NCI-H2196 treated with DMSO at 0.1 percent for 48 hours (cell line): ENCODE results near the gene SFMBT2.
"Not testable (repeated sequence)": the region's sequence is repeated elsewhere in the genome, so short reads cannot be mapped to it uniquely, and the experiment has no call there.

Experiments
- DNase-seq: peaks from one replicate; lab custom pipeline; 2025; ENCODE audit not compliant: unreplicated experiment; lab: John Stamatoyannopoulos, UW

The SFMBT2 gene

GRCh38 chr10:7403620-7404019 is 7.2 kb downstream of the SFMBT2 start:
- no peak for DNase-seq

GRCh38 chr10:7401782-7402181 is 9.1 kb downstream of the SFMBT2 start:
- DNase-seq, result no peak

GRCh38 chr10:7401156-7401555 is 9.7 kb downstream of the SFMBT2 start:
- DNase-seq, result no peak

GRCh38 chr10:7400068-7400715 is 10.6 kb downstream of the SFMBT2 start:
- no peak for DNase-seq

- DNase-seq, result no peak
These were observed 11.3 kb downstream of the SFMBT2 start for GRCh38 chr10:7399533-7399932.

- no peak for DNase-seq
These were observed 13.5 kb downstream of the SFMBT2 start for GRCh38 chr10:7397049-7398035.

GRCh38 chr10:7392301-7392700 is 18.5 kb downstream of the SFMBT2 start:
- not testable (repeated sequence) for DNase-seq

GRCh38 chr10:7391748-7392147 is 19.1 kb downstream of the SFMBT2 start:
- no peak for DNase-seq

GRCh38 chr10:7390689-7391110 is 20.1 kb downstream of the SFMBT2 start:
- not testable (repeated sequence) for DNase-seq

GRCh38 chr10:7389844-7390243 is 21.0 kb downstream of the SFMBT2 start:
- no peak for DNase-seq

- DNase-seq, result no peak
These were observed 21.5 kb downstream of the SFMBT2 start for GRCh38 chr10:7389346-7389745.

GRCh38 chr10:7388602-7389001 is 22.2 kb downstream of the SFMBT2 start:
- DNase-seq, result no peak

- not testable (repeated sequence) for DNase-seq
These were observed 22.7 kb downstream of the SFMBT2 start for GRCh38 chr10:7388149-7388548.

GRCh38 chr10:7385114-7385513 is 25.7 kb downstream of the SFMBT2 start:
- no peak for DNase-seq

GRCh38 chr10:7383442-7383841 is 27.4 kb downstream of the SFMBT2 start:
- DNase-seq, result no peak

GRCh38 chr10:7380704-7381241 is 30.1 kb downstream of the SFMBT2 start:
- DNase-seq, result no peak

GRCh38 chr10:7378602-7379403 is 32.0 kb downstream of the SFMBT2 start:
- DNase-seq, result no peak

GRCh38 chr10:7377614-7378248 is 33.1 kb downstream of the SFMBT2 start:
- no peak for DNase-seq

- DNase-seq, result no peak
These were observed 36.0 kb downstream of the SFMBT2 start for GRCh38 chr10:7374795-7375194.

GRCh38 chr10:7373039-7373438 is 37.8 kb downstream of the SFMBT2 start:
- no peak for DNase-seq

GRCh38 chr10:7372504-7372903 is 38.3 kb downstream of the SFMBT2 start:
- no peak for DNase-seq
